H1 (cell line): ENCODE measurements around the gene IFI16.

Experiments used
- CHD7 ChIP-seq: fragments of 300-600 bp; sonication (generic); IDR thresholded peaks from 2 replicates; pipeline ENCODE4 v1.7.1; 2012; ENCODE audit warnings: low read length, moderate library complexity, mild to moderate bottlenecking, inconsistent platforms; ENCODE audit not compliant: insufficient replicate concordance
- CTCF ChIP-seq, 3 experiments: IDR thresholded peaks; 1 replicate in 2 of 3; 2 replicates in 1 of 3; pipeline versions ENCODE4 v1.5.1 to v1.6.1; 2011; ENCODE audit warnings: low read length in 3 of 3, mild to moderate bottlenecking in 3 of 3, inconsistent platforms in 2 of 3, low read depth in 1 of 3, moderate library complexity in 1 of 3; ENCODE audit not compliant: insufficient read depth in 1 of 3; ENCODE audit errors: control extremely low read depth in 1 of 3
- EZH2 ChIP-seq: fragments of 200-600 bp; sonication (generic); IDR thresholded peaks from 2 replicates; pipeline ENCODE4 v1.7.1; 2012; ENCODE audit warnings: low read depth, mild to moderate bottlenecking, moderate library complexity, low read length, inconsistent platforms; ENCODE audit not compliant: severe bottlenecking
- GTF2F1 ChIP-seq: IDR thresholded peaks from 2 replicates; pipeline ENCODE4 v1.6.1; 2012; ENCODE audit warnings: low read depth, low read length, improper control_type of control experiment, borderline replicate concordance
- HDAC2 ChIP-seq, 2 experiments: fragments of 300-600 bp in 1 of 2; sonication (generic) in 1 of 2; IDR thresholded peaks; 2 replicates each; pipeline ENCODE4 v1.6.1; 2011 to 2012; ENCODE audit warnings: low read depth in 2 of 2, low read length in 2 of 2, mild to moderate bottlenecking in 2 of 2, moderate library complexity in 2 of 2, borderline replicate concordance in 1 of 2, inconsistent platforms in 1 of 2
- JUN ChIP-seq: IDR thresholded peaks from 2 replicates; pipeline ENCODE4 v1.6.1; 2011; ENCODE audit warnings: low read depth, mild to moderate bottlenecking, improper control_type of control experiment, low read length
- MAX ChIP-seq: IDR thresholded peaks from 2 replicates; pipeline ENCODE4 v1.6.1; 2012; ENCODE audit warnings: inconsistent platforms
- PHF8 ChIP-seq: fragments of 200-600 bp; sonication (generic); conservative IDR thresholded peaks from 2 replicates; pipeline ENCODE4 v1.7.1; 2012; ENCODE audit warnings: low read depth, mild to moderate bottlenecking, inconsistent platforms, low read length, moderate library complexity
- POLR2A ChIP-seq, 2 experiments: IDR thresholded peaks; 1 replicate in 1 of 2; 2 replicates in 1 of 2; pipeline ENCODE4 v1.6.1; 2011; ENCODE audit warnings: low read depth in 2 of 2, low read length in 2 of 2, mild to moderate bottlenecking in 2 of 2; ENCODE audit errors: control extremely low read depth in 1 of 2
- POU5F1 ChIP-seq: IDR thresholded peaks from 2 replicates; pipeline ENCODE4 v1.6.1; 2011; ENCODE audit warnings: low read depth, mild to moderate bottlenecking, low read length, moderate library complexity
- SAP30 ChIP-seq: fragments of 300-600 bp; sonication (generic); IDR thresholded peaks from 2 replicates; pipeline ENCODE4 v1.7.1; 2012; ENCODE audit warnings: low read length, moderate library complexity, mild to moderate bottlenecking, inconsistent platforms; ENCODE audit not compliant: insufficient read depth, insufficient replicate concordance
- SIX5 ChIP-seq: IDR thresholded peaks from 2 replicates; pipeline ENCODE4 v1.6.1; 2011; ENCODE audit warnings: mild to moderate bottlenecking, low read depth, low read length

GRCh38 chr1:158983235-158983634 lies 26.5 kb upstream of the IFI16 start:
- no peak for TF ChIP-seq HDAC2 (IDR thresholded peaks at IDR 0.05; ENCODE audit: borderline replicate concordance in 1 of 2, low read depth in 2 of 2, low read length in 2 of 2)
- no peak for TF ChIP-seq POLR2A (IDR thresholded peaks at IDR 0.05; ENCODE audit: control extremely low read depth in 1 of 2, low read depth in 2 of 2, low read length in 2 of 2)
- no peak for TF ChIP-seq GTF2F1
- no peak for TF ChIP-seq CTCF (IDR thresholded peaks at IDR 0.05; ENCODE audit: control extremely low read depth in 1 of 3, insufficient read depth in 1 of 3, low read depth in 1 of 3, low read length in 3 of 3)
- no peak for TF ChIP-seq SIX5
- no peak for TF ChIP-seq MAX
- TF ChIP-seq PHF8 = no peak
- no peak for TF ChIP-seq CHD7
- TF ChIP-seq JUN = no peak
- TF ChIP-seq POU5F1 = no peak
- TF ChIP-seq SAP30 = no peak
- TF ChIP-seq EZH2 = no peak
